ENCODE data around the gene TSHZ2.

DNA sequence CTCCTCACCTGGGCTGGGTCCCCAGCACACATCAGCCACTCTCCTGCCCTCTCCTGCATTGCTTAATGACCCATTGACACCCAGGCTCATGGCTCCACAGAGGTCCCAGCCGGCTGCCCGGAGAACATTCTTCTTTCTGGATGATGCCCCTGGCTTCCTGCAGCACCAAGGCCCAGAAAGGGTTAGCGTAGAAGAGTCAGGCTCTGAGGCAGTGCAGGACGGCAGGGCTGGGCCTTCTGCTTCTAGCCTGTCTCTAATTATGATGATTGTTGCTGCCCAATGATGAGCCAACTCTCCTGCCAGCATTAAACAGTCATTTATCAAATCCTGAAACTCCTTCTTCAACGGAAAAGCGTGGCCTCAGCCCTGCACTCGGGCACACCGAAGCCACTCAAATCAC lies 555.0 kb downstream of the TSHZ2 start:
- no peak for TF ChIP-seq CTCF (IDR thresholded peaks at IDR 0.05 in 4 of 5, conservative IDR thresholded peaks at IDR 0.05 in 1 of 5)
- no peak for TF ChIP-seq POLR2A (IDR thresholded peaks at IDR 0.05)
